HG03175 (cell line): ENCODE measurements around the gene AHI1.
"Not testable (repeated sequence)": the region's sequence is repeated elsewhere in the genome, so short reads cannot be mapped to it uniquely, and the experiment has no call there.

Experiments
- ATAC-seq: cut with Tn5 transposase; IDR thresholded peaks from one replicate; pipeline ENCODE4 v1.9.1; 2021; ENCODE audit warnings: mild to moderate bottlenecking, moderate library complexity; ENCODE audit not compliant: unreplicated experiment

The AHI1 gene

GRCh38 chr6:135269481-135269891 lies 228.1 kb downstream of the AHI1 start:
- ATAC-seq = no peak

GRCh38 chr6:135268740-135269139 lies 228.8 kb downstream of the AHI1 start:
- ATAC-seq = no peak

- no peak for ATAC-seq
These were observed 229.3 kb downstream of the AHI1 start for GRCh38 chr6:135268263-135268662.

GRCh38 chr6:135267085-135267484 lies 230.5 kb downstream of the AHI1 start:
- no peak for ATAC-seq

GRCh38 chr6:135266675-135267074 lies 230.9 kb downstream of the AHI1 start:
- no peak for ATAC-seq

GRCh38 chr6:135265278-135265677 lies 232.3 kb downstream of the AHI1 start:
- no peak for ATAC-seq

GRCh38 chr6:135261872-135262725 lies 235.4 kb downstream of the AHI1 start:
- no peak for ATAC-seq

GRCh38 chr6:135260612-135261011 lies 236.9 kb downstream of the AHI1 start:
- no peak for ATAC-seq

- no peak for ATAC-seq
These were observed 238.6 kb downstream of the AHI1 start for GRCh38 chr6:135258970-135259369.

- no peak for ATAC-seq
These were observed 239.7 kb downstream of the AHI1 start for GRCh38 chr6:135257631-135258405.

- no peak for ATAC-seq
These were observed 240.7 kb downstream of the AHI1 start for GRCh38 chr6:135256866-135257265.

GRCh38 chr6:135254471-135254870 lies 243.1 kb downstream of the AHI1 start:
- no peak for ATAC-seq

GRCh38 chr6:135251498-135252441 lies 245.8 kb downstream of the AHI1 start:
- no peak for ATAC-seq

GRCh38 chr6:135250751-135251497 lies 246.6 kb downstream of the AHI1 start:
- no peak for ATAC-seq

GRCh38 chr6:135250234-135250633 lies 247.3 kb downstream of the AHI1 start:
- no peak for ATAC-seq

- not testable (repeated sequence) for ATAC-seq
These were observed 251.0 kb downstream of the AHI1 start for GRCh38 chr6:135246412-135247012.

- ATAC-seq = no peak
These were observed 252.7 kb downstream of the AHI1 start for GRCh38 chr6:135244805-135245204.

GRCh38 chr6:135243871-135244796 lies 253.4 kb downstream of the AHI1 start:
- no peak for ATAC-seq

GRCh38 chr6:135240711-135241110 lies 256.8 kb downstream of the AHI1 start:
- no peak for ATAC-seq
